Measurements from ENCODE around the gene ESR1.

GRCh38 chr6:152055517-152055916, 248.0 kb downstream of the ESR1 start:
- no peak for TF ChIP-seq CTCF (IDR thresholded peaks at IDR 0.05; ENCODE audit: low read depth, low read length, missing input control)
- no peak for TF ChIP-seq GABPA (IDR thresholded peaks at IDR 0.05 in 1 of 2, conservative IDR thresholded peaks at IDR 0.05 in 1 of 2)
- no peak for TF ChIP-seq RAD21 (IDR thresholded peaks at IDR 0.05)
- TF ChIP-seq SP1 (IDR thresholded peaks at IDR 0.05), result no peak
- no peak for TF ChIP-seq TAF1 (conservative IDR thresholded peaks at IDR 0.05)
- no peak for TF ChIP-seq REST (IDR thresholded peaks at IDR 0.05)
- no peak for TF ChIP-seq ATF3 (IDR thresholded peaks at IDR 0.05)
- no peak for TF ChIP-seq JUND (IDR thresholded peaks at IDR 0.05)
- no peak for TF ChIP-seq ZBTB33 (IDR thresholded peaks at IDR 0.05)
- TF ChIP-seq NR2F2 (IDR thresholded peaks at IDR 0.05), result no peak
- TF ChIP-seq YY1 (IDR thresholded peaks at IDR 0.05), result no peak
- TF ChIP-seq FOXA1 (IDR thresholded peaks at IDR 0.05), result no peak
- TF ChIP-seq MAX (IDR thresholded peaks at IDR 0.05), result no peak
- TF ChIP-seq EGR1 (IDR thresholded peaks at IDR 0.05; ENCODE audit: low read depth in 2 of 2), result no peak
